HFF-Myc (cell line): ENCODE results near the gene ZNG1E.
"Not testable (repeated sequence)": the region's sequence is repeated elsewhere in the genome, so short reads cannot be mapped to it uniquely, and the experiment has no call there.

Experiments used
- DNase-seq: peaks from one replicate; pipeline ENCODE4 v3.0.0-alpha.2; 2011; ENCODE audit warnings: low read depth; ENCODE audit errors: extremely low read depth
- H3K4me3 ChIP-seq: replicated peaks from 2 replicates; pipeline ENCODE4 v1.5.1; 2011; ENCODE audit warnings: low read depth, mild to moderate bottlenecking, control low read depth, low read length

ZNG1E gene

DNA sequence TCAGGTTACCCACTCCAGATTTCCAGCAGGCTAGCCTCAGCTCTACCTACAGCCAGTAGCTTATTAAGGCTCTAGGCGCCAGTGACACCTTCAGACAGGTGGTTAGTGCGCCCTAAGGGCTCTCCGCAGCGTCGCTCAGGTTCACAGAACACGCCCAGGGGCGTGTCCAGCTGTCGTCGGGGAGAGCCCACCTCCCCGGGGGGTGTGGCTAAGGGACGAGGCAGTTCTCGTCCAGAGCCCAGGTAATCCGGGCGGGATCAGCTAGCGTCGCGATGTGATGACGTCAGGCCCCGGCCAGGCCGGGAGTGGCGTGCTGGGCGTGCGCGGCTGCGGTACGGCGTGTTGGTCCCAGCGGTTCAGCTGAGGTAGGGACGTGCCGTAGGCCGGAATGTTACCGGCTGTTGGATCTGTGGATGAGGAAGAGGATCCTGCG is at the start of gene ZNG1E:
TSS of gene ZNG1E (plus strand) at position 340 of the 433 bp plus-strand sequence. CDS start at position 389, 49 bp downstream.
- peak within 1 kb of the TSS; percentile 41 for H3K4me3 ChIP-seq
- not testable (repeated sequence) for DNase-seq

DNA sequence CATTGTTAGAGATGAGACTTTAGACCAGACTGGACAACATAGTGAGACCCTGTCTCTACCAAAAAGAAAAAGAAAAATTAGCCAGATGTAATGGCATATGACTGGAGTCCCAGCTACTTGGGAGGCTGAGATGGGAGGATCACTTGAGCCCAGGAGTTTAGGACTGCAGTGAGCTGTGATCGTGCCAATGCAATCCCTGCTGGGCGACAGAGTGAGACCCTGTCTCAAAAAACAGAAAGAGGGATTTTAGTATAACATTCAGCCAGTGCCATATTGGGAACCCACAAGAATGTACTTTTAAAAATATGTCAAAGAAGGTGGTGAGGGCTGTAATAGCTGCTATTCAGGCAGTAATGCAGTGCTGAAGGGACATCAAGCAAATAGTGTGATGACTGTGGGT is 2.1 kb upstream of the ZNG1E start:
- not testable (repeated sequence) for H3K4me3 ChIP-seq, DNase-seq

DNA sequence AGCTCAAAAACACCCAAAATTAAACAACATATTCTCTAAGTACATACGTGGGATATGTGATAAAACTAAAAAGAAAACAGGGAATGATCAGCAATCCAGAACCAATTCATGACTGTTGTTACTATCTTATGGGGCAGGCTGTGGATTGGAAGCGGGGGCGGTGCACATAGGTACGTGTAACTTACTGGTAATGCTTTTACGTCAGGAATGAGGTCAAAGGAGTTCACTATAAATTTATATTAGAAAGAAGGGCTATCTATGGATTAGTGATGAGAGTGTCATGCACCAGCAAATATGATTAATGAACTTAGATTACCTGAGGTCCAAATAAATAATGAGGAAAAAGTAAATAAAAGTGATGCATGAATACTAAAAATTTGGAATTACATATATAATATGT is 710 bp upstream of the ZNG1E start:
- H3K4me3 ChIP-seq, DNase-seq: not testable (repeated sequence)

- DNase-seq: not testable (repeated sequence)
- peak overlapping the region; percentile 41 for H3K4me3 ChIP-seq
Observed at GRCh38 chr9:65676389-65676788, 661 bp downstream of the ZNG1E start.

DNA sequence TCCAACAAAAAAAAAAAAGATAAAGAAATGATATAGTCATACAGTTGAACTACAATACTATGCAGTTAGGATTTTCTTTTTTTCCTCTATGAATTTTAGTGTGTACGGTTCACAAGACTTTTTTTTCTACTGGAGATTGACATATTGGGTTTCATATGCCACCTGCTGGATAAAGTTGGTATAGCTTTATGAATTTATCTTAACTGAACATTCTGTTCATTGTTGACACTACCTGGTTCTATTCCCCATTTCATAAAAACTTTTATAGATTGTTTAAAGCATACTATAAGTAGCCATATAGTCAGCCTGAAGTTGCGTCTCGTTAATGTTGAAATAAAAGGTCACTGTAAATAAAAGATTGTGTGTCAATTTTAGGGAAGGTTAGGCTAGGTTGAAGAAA is 2.8 kb downstream of the ZNG1E start:
- H3K4me3 ChIP-seq, DNase-seq: not testable (repeated sequence)

DNA sequence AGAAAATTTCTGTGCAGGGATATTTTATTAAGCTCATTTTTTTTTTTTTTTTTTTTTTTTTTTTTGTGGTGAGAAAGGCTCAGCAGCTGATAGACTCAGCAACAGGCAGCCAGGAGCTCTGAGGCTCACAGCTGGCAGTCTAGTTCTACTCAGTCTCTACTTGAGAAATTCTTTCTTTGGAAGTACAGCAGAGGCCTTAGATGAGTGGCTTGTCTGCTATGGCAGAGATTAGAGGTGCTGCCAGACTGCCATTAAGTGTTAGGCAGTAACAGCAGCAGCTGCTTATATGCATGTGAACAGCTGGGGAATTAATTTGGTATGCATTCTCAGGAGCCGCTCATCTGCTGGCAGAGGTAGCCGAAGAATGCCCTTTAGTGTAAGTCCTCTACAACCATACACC is 27.8 kb downstream of the ZNG1E start:
- not testable (repeated sequence) for DNase-seq, H3K4me3 ChIP-seq

GRCh38 chr9:65714445-65714844 is 38.7 kb downstream of the ZNG1E start:
- DNase-seq, H3K4me3 ChIP-seq: not testable (repeated sequence)

DNA sequence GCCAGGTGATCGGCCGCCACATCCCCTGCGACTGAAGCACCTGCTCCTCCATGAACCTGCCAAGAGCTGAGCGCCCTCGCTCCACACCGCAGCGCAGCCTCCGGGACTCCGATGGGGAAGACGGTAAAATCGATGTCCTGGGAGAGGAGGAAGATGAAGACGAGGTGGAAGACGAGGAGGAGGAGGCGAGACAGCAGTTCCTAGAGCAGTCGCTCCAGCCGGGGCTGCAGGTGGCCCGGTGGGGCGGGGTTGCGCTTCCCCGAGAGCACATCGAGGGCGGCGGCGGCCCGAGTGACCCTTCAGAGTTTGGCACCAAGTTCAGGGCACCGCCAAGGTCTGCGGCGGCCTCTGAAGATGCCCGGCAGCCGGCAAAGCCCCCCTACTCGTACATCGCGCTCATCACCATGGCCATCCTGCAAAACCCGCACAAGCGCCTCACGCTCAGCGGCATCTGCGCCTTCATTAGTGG is 61.4 kb downstream of the ZNG1E start, which contains the start of gene FOXD4L4:
TSS of gene FOXD4L4 (plus strand) at position 51 of the 469 bp plus-strand sequence. CDS start at position 51, 0 bp downstream.
- H3K4me3 ChIP-seq, DNase-seq: not testable (repeated sequence)

- not testable (repeated sequence) for H3K4me3 ChIP-seq, DNase-seq
Observed at GRCh38 chr9:65738133-65738532, 62.4 kb downstream of the ZNG1E start.
